Endodermal cell (in vitro differentiated cells): ENCODE results near the gene LSMEM2. TPM values are rescaled to one million over a fixed set of nuclear protein-coding genes. Genes with fewer than 3 reads are reported as not detected.

ENCODE experiments used
- DNase-seq: peaks from one replicate; pipeline ENCODE4 v3.0.0-alpha.2; 2017
- H3K27ac ChIP-seq: 2 replicates; pipeline ENCODE4 v1.5.1; 2013; ENCODE audit warnings: mild to moderate bottlenecking, low read depth, low read length, moderate library complexity
- H3K27me3 ChIP-seq: 2 replicates; pipeline ENCODE4 v1.6.1; 2013; ENCODE audit warnings: mild to moderate bottlenecking, low read length, moderate library complexity; ENCODE audit not compliant: insufficient read depth, control insufficient read depth, poor library complexity, severe bottlenecking
- H3K36me3 ChIP-seq: 2 replicates; pipeline ENCODE4 v1.7.0; 2013; ENCODE audit warnings: mild to moderate bottlenecking, low read length, moderate library complexity; ENCODE audit not compliant: control insufficient read depth, insufficient read depth
- H3K4me1 ChIP-seq: one replicate; pipeline ENCODE4 v1.7.0; 2013; ENCODE audit warnings: low read length; ENCODE audit not compliant: control insufficient read depth, insufficient read depth
- H3K4me3 ChIP-seq: 2 replicates; pipeline ENCODE4 v1.5.1; 2013; ENCODE audit warnings: mild to moderate bottlenecking, low read length, moderate library complexity
- H3K9ac ChIP-seq: 2 replicates; pipeline ENCODE4 v1.6.1; 2013; ENCODE audit warnings: mild to moderate bottlenecking, low read length, moderate library complexity; ENCODE audit not compliant: poor library complexity, severe bottlenecking; ENCODE audit errors: extremely low read depth
- H3K9me3 ChIP-seq: 2 replicates; pipeline ENCODE4 v1.6.1; 2013; ENCODE audit warnings: mild to moderate bottlenecking, low read length, moderate library complexity; ENCODE audit not compliant: control insufficient read depth
- H3K27ac Mint-ChIP-seq: 2 replicates; pipeline ENCODE4 v1.8.0; 2020; ENCODE audit warnings: mixed read lengths
- H3K27me3 Mint-ChIP-seq: 2 replicates; pipeline ENCODE4 v1.8.0; 2021; ENCODE audit warnings: mild to moderate bottlenecking, mixed read lengths; ENCODE audit not compliant: insufficient read depth
- H3K36me3 Mint-ChIP-seq: 2 replicates; pipeline ENCODE4 v1.8.0; 2020; ENCODE audit warnings: low read depth, mixed read lengths
- H3K4me1 Mint-ChIP-seq: 2 replicates; pipeline ENCODE4 v1.8.0; 2020; ENCODE audit warnings: mixed read lengths
- H3K4me3 Mint-ChIP-seq: 2 replicates; pipeline ENCODE4 v1.8.0; 2020; ENCODE audit warnings: mild to moderate bottlenecking, moderate library complexity, mixed read lengths
- H3K9me3 Mint-ChIP-seq: 2 replicates; pipeline ENCODE4 v1.8.0; 2020; ENCODE audit warnings: mild to moderate bottlenecking, mixed read lengths
- CTCF ChIP-seq: fragments of 200-600 bp; sonication (generic); conservative IDR thresholded peaks from 2 replicates; pipeline ENCODE4 v1.5.0; 2021; ENCODE audit warnings: antibody characterized with exemption, mild to moderate bottlenecking
- WGBS, 2 experiments: methylation state at CpG; one replicate each; pipeline versions ENCODE4 v1.1.5 to v1.1.7; 2013; ENCODE audit warnings: missing lambda C conversion rate in 2 of 2, mixed read lengths in 1 of 2; ENCODE audit not compliant: insufficient coverage in 1 of 2, insufficient read length in 1 of 2; 5-methylcytosine and 5-hydroxymethylcytosine counted together
- total RNA-seq, 2 donors: library from RNA; stranded (reverse); fragmentation: NEBNext Ultra II Directional in 1 of 2; extraction: Animal tissue kit (Norgen Biotek cat#: 25700) in 1 of 2; gene quantifications; 2 replicates in 1 of 2; 3 replicates in 1 of 2; pipeline ENCODE4 v1.2.1, GENCODE V29; 2021

Gene LSMEM2
- total RNA-seq, 2 donors from 2014 or later = not detected

- H3K27ac ChIP-seq = no peak overlapping the region
- WGBS, 2 experiments = 93 to 100% methylated on average over 4 of the region's 4 CpGs
- no peak overlapping the region for H3K9ac ChIP-seq
- H3K9me3 Mint-ChIP-seq = no peaks in the 10 kb centered on the region
- H3K36me3 ChIP-seq = no peaks in the 10 kb centered on the region
- H3K27ac Mint-ChIP-seq = no peak overlapping the region
- TF ChIP-seq CTCF = no peak
- H3K27me3 ChIP-seq = no peaks in the 10 kb centered on the region
- no peaks in the 10 kb centered on the region for H3K36me3 Mint-ChIP-seq
- DNase-seq = no peak
- no peaks in the 10 kb centered on the region for H3K9me3 ChIP-seq
- peaks cover 10% of the 10 kb centered on the region for H3K27me3 Mint-ChIP-seq
- H3K4me3 ChIP-seq = no peak overlapping the region
- peaks cover 17% of the 10 kb centered on the region for H3K4me1 Mint-ChIP-seq
- no peaks in the 10 kb centered on the region for H3K4me1 ChIP-seq
- no peak overlapping the region for H3K4me3 Mint-ChIP-seq
Measured at GRCh38 chr3:50230794-50231125, 48.1 kb upstream of the LSMEM2 start.

- no peak overlapping the region for H3K27ac Mint-ChIP-seq
- Histone ChIP-seq H3K36me3 (no peaks in the 10 kb centered on the region), H3K9me3 (no peaks in the 10 kb centered on the region), H3K4me1 (no peaks in the 10 kb centered on the region), H3K9ac (no peak overlapping the region), H3K27ac (no peak overlapping the region), H3K27me3 (no peaks in the 10 kb centered on the region), H3K4me3 (no peak overlapping the region)
- H3K4me1 Mint-ChIP-seq = peaks cover 16% of the 10 kb centered on the region
- WGBS, 2 experiments = 73 to 76% methylated on average over 4 to 5 of the region's 5 CpGs
- no peaks in the 10 kb centered on the region for H3K36me3 Mint-ChIP-seq
- no peak for DNase-seq
- no peak for TF ChIP-seq CTCF
- H3K4me3 Mint-ChIP-seq = no peak overlapping the region
- H3K9me3 Mint-ChIP-seq = no peaks in the 10 kb centered on the region
- H3K27me3 Mint-ChIP-seq = peaks cover 5% of the 10 kb centered on the region
Measured at GRCh38 chr3:50231581-50231980, 47.3 kb upstream of the LSMEM2 start.

GRCh38 chr3:50232303-50232702 is 46.6 kb upstream of the LSMEM2 start:
- WGBS, 2 experiments = 96 to 97% methylated on average over 3 of the region's 3 CpGs
- Mint-ChIP-seq H3K4me3 (no peak overlapping the region), H3K4me1 (peaks cover 19% of the 10 kb centered on the region), H3K36me3 (no peaks in the 10 kb centered on the region), H3K27ac (no peak overlapping the region), H3K27me3 (no peaks in the 10 kb centered on the region), H3K9me3 (no peaks in the 10 kb centered on the region)
- DNase-seq = no peak
- H3K9me3 ChIP-seq = no peaks in the 10 kb centered on the region
- no peaks in the 10 kb centered on the region for H3K27me3 ChIP-seq
- H3K4me3 ChIP-seq = no peak overlapping the region
- H3K27ac ChIP-seq = no peak overlapping the region
- TF ChIP-seq CTCF = no peak
- no peaks in the 10 kb centered on the region for H3K36me3 ChIP-seq
- H3K9ac ChIP-seq = no peak overlapping the region
- H3K4me1 ChIP-seq = no peaks in the 10 kb centered on the region
